ENCODE results near the gene CTSL. TPM values are rescaled to one million over a fixed set of nuclear protein-coding genes. Genes with fewer than 3 reads are reported as not detected.

Gene CTSL
- 1 to 10 TPM in 1 of 2 donors, under 1 TPM in 1; 0.45 to 2.4 TPM for total RNA-seq

DNA sequence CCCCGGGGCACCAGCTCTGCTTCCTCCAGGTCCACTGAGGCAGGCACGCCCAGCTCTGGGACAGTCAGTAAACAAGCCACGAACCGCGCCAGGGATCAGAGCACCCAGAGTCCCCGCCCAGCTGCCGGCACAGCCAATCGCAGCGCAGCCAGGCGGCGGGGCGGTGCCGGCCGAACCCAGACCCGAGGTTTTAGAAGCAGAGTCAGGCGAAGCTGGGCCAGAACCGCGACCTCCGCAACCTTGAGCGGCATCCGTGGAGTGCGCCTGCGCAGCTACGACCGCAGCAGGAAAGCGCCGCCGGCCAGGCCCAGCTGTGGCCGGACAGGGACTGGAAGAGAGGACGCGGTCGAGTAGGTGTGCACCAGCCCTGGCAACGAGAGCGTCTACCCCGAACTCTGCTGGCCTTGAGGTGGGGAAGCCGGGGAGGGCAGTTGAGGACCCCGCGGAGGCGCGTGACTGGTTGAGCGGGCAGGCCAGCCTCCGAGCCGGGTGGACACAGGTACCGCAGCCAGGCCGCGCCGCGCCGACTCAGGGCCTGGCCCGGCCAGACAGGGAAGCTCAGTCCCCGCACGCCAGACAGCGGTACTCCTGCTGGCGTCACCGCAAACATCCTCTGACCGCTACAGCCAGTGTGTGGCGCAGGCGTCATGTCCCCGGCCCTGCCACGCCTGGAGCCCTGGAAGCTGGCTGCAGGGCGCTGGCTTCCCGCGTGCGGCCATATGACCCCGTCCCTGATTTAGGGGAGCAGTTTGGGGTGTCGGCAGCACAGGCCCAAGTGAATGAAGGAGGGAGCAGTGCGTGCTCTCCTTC is at the start of gene CTSL:
Gene CTSL (plus strand): TSS at position 220 of the 810 bp plus-strand sequence. CDS start 1,485 bp downstream, outside the sequence.
- H3K4me3 Mint-ChIP-seq = peak within 1 kb of the TSS; percentile 80
- H3K9me3 Mint-ChIP-seq = no peaks in the 10 kb centered on the region
- peaks cover 31 to 32% of the 10 kb centered on the region in 2 donors for H3K27me3 Mint-ChIP-seq
- peaks cover 0 to 6% of the 10 kb centered on the region in 2 donors for H3K4me1 Mint-ChIP-seq (ENCODE audit: low read depth in 2 of 2)
- H3K36me3 Mint-ChIP-seq = no peaks in the 10 kb centered on the region
- DNase-seq (ENCODE audit: low spot score) = peak; percentile 67
- ATAC-seq = peak; percentile 71 to 80
- H3K27ac Mint-ChIP-seq = peak within 1 kb of the TSS; percentile 22 to 50

DNA sequence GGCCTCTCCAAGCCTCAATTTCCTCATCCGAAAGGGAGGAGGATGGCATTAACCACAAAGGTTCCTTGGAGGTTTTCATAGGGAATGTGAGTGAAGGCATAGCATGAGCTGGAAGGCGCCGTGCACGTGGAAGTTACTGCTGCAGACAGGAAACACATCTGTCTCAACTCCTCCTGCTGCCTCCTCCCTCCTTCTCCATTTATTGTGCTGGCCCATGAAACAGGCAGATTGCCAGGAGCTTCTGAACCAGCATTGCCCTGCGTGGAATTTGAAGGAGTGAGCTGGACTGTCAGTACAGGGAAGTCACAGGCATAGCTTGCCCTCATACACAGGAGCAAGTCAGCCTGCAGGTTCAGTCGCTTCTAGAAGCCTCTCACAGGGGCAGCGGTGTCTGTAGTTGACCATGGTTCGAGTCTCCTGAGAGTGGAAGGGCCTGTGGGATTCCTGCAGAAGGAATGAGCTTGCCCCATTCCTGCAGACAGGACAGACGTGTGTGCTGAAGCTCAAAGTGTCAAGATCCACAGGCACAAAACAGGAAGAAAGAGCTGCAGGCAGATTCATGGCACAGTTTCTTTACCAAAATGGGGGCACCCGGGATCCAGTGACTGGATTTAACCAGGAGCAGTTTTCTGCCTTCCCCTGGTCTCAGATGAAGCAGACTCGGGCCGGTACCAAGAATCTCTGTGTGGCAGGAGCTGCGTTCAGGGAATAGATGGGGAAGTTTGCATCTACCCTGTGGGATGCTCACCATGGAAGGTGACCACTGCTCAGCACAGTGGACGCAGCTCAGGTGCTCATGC is 48.7 kb upstream of the CTSL start:
- H3K36me3 Mint-ChIP-seq = no peaks in the 10 kb centered on the region

DNA sequence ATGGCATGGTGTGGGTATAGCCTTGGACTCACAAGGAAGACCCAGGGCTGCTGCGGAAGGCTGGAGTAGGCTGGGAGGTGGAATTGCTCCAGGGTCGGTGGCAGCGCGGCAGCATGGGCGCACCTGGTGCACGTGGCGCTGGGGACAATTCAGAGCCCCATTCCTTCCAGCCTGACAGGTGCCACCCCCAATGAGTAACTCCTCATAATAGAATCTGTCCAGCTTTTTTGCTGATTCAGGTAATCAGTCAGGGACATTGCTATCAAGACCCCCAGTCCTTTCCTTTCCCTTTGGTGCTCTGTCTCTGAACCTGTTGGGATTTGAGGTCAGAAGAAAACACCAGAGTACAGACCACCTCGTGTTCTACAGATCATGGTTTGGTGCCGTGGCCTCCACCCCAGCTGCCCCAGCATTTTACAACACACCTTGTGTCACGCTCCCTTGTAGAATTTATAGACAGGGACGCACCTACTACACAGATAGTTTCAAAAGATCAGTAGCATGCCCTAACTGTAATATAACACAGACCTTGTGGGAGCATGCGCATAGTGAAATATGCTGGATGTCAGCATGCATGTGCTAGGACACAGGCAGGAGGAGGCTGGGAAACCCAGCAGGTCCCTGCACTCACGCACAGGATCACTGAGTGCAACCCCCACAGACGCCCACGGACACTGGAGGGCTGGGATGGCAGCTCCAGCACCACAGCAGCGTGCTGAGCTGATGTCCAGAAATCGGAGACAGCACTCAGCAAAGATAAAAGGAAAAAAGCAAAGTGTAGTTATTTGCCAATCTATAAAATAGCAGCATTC is 47.9 kb upstream of the CTSL start:
- ATAC-seq = no peak
- Mint-ChIP-seq H3K9me3 (no peaks in the 10 kb centered on the region), H3K27me3 (no peaks in the 10 kb centered on the region)

More for the DNA sequence above, 48.7 kb upstream of the CTSL start:
- ATAC-seq (no peak), DNase-seq (ENCODE audit: low spot score) (no peak)
- H3K9me3 Mint-ChIP-seq = no peaks in the 10 kb centered on the region
- H3K4me1 Mint-ChIP-seq (ENCODE audit: low read depth in 2 of 2) = no peaks in the 10 kb centered on the region
- no peak overlapping the region for H3K27ac Mint-ChIP-seq
- H3K4me3 Mint-ChIP-seq = no peak overlapping the region
- H3K27me3 Mint-ChIP-seq = no peaks in the 10 kb centered on the region

DNA sequence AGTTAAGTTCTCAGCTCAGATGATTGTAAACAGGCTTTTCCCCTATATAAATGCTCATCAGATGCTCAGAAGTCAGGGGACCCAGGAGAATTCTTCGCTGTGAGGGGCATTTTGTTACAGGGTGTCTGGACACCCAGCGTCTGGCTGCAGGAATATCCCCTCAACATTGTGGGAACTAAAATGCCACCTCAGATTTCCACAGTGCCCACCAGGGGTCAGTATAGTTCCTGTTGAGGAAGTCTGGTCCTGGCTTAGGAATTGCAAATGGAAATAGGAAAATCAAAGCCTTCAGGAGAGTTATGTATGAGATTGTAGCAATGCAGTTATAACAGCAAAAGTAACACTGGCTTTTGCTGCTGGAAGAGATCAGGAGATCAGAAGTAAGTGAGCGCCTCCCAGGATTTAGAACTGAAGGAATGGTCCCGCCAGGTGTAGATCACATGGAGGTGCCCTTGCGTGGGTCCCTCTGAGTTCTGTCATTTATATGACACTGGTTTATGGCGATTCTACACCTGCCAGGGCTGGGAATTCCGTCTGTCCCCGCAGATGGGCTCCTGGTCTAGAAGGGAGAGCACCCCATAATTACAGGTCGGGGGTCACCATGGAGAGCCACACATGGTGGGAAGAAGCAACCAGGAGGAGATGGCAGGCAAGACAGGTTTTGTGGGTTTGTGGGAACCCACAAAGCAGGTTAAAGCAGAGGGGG is 47.1 kb upstream of the CTSL start:
- H3K27me3 Mint-ChIP-seq = no peaks in the 10 kb centered on the region
- no peaks in the 10 kb centered on the region for H3K4me1 Mint-ChIP-seq (ENCODE audit: low read depth in 2 of 2)

More for the DNA sequence above, 47.9 kb upstream of the CTSL start:
- Mint-ChIP-seq H3K36me3 (no peaks in the 10 kb centered on the region), H3K4me1 (ENCODE audit: low read depth in 2 of 2) (no peaks in the 10 kb centered on the region), H3K27ac (no peak overlapping the region), H3K4me3 (no peak overlapping the region)
- no peak for DNase-seq (ENCODE audit: low spot score)

DNA sequence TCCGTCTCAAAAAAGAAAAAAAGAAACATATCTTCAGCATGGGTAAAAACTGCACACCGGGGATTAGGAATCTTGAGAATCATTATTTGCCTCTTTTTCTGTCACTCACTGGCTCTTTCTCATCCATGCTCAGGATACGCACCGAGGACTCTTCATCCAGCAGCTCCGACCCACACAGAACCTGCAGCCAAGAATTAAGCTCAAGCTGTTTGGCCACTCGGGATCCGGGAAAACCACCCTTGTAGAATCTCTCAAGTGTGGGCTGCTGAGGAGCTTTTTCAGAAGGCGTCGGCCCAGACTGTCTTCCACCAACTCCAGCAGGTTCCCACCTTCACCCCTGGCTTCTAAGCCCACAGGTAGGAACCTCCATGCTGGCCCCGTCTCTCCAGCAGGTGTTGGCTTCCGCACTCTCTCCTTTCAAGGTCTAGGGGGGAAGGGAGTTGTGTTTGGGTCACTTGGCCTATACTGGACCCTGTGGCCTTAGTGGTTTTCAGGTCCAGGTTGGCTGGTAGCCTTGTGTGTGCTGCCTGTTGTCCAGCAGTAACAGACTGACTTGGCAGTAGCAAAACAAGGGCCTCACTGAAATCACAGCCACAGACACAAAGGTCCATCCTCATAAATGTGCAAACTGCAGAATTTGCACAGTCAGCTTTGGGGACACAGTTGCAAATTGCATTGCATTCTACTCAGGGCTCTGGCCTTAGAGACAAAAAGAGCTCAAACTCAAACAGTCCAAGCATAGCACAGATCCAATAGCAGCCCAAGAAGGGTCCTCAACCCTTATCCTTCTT is 44.5 kb upstream of the CTSL start:
- Mint-ChIP-seq H3K9me3 (no peaks in the 10 kb centered on the region), H3K27me3 (no peaks in the 10 kb centered on the region), H3K4me1 (ENCODE audit: low read depth in 2 of 2) (peaks cover 4 to 8% of the 10 kb centered on the region in 2 donors), H3K36me3 (no peaks in the 10 kb centered on the region), H3K4me3 (no peak overlapping the region), H3K27ac (no peak overlapping the region)
- no peak for ATAC-seq
- DNase-seq (ENCODE audit: low spot score) = no peak

More for the DNA sequence above, 47.1 kb upstream of the CTSL start:
- no peak overlapping the region for H3K27ac Mint-ChIP-seq
- H3K36me3 Mint-ChIP-seq = no peaks in the 10 kb centered on the region
- no peak overlapping the region for H3K4me3 Mint-ChIP-seq
- no peaks in the 10 kb centered on the region for H3K9me3 Mint-ChIP-seq
- no peak for ATAC-seq
- DNase-seq (ENCODE audit: low spot score) = no peak

DNA sequence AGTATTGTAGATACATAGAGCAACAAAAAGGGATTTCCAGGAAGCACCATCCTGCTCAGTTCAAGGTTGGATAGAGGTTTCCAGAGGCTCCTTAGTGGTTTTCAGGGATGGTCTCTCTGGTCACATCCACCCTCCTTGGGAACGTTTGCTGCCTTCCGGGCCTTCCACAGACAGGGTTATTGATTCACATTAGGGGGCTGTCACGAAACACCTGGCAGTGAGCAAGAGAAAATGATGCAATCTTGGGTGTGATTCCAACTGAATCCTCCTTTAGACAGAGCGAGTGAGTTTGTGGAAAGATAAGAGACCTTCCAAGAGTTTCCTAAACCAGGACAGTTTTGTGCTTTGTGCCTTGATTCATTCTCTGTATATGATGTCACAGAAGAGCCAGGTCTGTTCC is 43.8 kb upstream of the CTSL start:
- Mint-ChIP-seq H3K27ac (no peak overlapping the region), H3K4me1 (ENCODE audit: low read depth in 2 of 2) (peaks cover 4 to 8% of the 10 kb centered on the region in 2 donors), H3K4me3 (no peak overlapping the region), H3K9me3 (no peaks in the 10 kb centered on the region), H3K27me3 (no peaks in the 10 kb centered on the region), H3K36me3 (no peaks in the 10 kb centered on the region)
- no peak for DNase-seq (ENCODE audit: low spot score)
- ATAC-seq = no peak

DNA sequence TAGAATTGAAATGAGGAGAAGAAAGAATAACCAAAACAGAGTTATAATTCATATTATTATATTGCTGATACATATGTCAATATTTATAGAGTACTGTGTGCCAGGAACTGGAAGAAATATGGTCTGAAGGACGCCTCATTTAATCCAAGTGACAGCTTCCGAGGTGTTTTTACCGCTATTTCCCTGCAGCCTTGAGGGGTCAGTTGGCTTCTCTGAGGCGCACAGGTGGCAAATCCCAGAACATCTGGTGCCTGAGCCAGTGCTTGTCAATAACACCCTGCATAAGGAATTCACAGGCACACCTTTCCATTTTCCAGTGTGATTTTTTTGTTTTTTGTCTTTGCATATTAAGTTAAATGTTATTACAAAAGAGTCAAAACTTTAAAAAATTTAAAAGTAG is 43.3 kb upstream of the CTSL start:
- no peaks in the 10 kb centered on the region for H3K36me3 Mint-ChIP-seq
- no peak for DNase-seq (ENCODE audit: low spot score)
- no peaks in the 10 kb centered on the region for H3K27me3 Mint-ChIP-seq
- no peaks in the 10 kb centered on the region for H3K9me3 Mint-ChIP-seq
- no peak overlapping the region for H3K27ac Mint-ChIP-seq
- H3K4me1 Mint-ChIP-seq (ENCODE audit: low read depth in 2 of 2) = peaks cover 4 to 8% of the 10 kb centered on the region in 2 donors
- no peak for ATAC-seq
- H3K4me3 Mint-ChIP-seq = no peak overlapping the region

DNA sequence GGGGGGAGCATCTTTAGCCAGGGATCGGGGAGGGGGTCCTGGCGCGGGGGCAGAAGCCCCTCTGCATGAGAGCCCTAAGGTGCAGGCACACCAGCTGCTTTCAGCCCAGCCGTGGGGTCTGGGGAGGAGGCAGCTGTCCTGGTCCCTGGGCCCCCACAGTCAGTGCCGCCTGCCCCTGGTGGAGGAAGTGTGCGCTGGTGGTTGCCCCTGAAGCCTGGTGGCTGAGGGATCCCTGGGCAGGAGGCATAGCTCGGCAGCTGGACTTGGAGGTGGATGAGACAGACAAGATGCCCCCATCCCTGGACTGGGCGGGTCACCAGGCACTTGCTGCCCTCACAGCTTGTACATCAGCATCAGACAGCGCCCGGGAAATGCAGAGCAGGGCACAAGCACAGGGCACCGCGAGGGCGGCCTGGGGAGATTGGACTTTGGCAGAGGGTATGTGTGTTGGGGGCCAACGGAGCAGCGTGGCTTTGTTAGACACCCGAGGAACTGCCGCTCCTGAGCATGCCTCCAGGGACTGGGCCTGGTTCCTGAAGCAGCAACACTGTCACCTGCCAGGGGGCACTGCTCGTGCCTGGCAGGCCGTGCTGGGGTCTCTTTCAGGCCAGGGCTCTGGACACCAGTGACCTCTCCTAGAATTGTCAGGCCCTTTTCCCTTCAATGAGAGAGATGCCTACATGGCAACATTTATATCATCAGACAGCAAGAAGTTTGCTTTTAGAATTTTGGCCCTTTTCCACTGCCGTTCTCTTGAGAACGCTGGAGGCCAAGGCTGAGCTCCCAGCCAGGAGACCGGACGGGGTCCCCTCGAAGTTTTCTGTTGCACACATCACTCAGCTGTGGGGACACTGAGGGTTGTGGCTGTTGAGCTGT is 41.9 kb upstream of the CTSL start:
- peaks cover 4 to 8% of the 10 kb centered on the region in 2 donors for H3K4me1 Mint-ChIP-seq (ENCODE audit: low read depth in 2 of 2)
- no peaks in the 10 kb centered on the region for H3K36me3 Mint-ChIP-seq
- H3K27me3 Mint-ChIP-seq = no peaks in the 10 kb centered on the region
- DNase-seq (ENCODE audit: low spot score) = no peak
- ATAC-seq = peak; percentile 13 to 24
- H3K4me3 Mint-ChIP-seq = no peak overlapping the region
- H3K27ac Mint-ChIP-seq = no peak overlapping the region
- no peaks in the 10 kb centered on the region for H3K9me3 Mint-ChIP-seq

DNA sequence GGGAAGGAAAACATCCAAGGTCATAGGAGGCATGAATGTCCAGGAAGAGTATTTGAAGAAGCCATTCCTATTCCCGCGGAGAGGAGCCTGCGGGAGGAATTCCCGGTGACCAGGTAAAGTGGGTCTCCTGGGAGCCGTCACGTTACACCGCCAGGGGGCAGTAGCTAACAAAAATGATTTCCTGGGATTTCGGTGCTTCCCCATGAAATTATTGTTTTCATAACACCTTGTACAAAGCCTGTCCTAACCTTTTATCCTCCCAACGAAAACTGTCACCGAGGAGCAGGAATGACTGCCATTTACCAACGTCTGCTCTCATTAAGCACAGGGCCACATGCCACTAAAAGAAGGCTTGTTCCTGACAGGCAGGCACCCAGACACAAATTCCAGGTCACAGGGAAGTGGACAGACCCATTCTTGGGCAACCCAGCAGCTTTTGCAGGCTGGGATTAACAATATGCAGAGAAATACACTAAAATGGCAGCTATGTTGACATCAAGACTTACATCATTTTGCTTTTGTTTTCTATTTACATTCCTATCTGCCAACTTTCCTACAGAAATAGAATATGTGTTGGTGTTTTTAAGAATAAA is 41.2 kb upstream of the CTSL start:
- no peaks in the 10 kb centered on the region for H3K36me3 Mint-ChIP-seq
- no peak overlapping the region for H3K27ac Mint-ChIP-seq
- H3K27me3 Mint-ChIP-seq = peaks cover 0 to 6% of the 10 kb centered on the region in 2 donors
- DNase-seq (ENCODE audit: low spot score) (no peak), ATAC-seq (no peak)
- H3K4me3 Mint-ChIP-seq = no peak overlapping the region
- peaks cover 4 to 8% of the 10 kb centered on the region in 2 donors for H3K4me1 Mint-ChIP-seq (ENCODE audit: low read depth in 2 of 2)
- no peaks in the 10 kb centered on the region for H3K9me3 Mint-ChIP-seq

DNA sequence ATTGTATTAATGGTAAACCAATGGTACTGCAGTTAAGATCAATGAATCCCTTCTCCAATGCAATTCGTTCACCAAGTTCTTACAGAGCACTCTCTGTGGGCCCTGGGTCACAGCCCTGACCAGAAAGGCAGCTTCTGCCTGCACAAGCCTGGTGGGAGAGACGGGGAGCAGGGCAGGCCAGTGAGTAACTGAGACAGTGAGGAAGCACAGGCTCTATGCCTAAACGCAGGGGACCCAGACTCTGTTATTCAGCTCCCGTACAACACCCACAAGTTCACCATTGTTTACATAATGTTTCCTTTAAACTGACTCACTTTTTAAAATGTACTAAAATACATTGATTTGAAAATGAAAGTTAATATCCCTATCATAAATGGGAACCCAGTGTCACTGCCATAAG is 40.5 kb upstream of the CTSL start:
- Mint-ChIP-seq H3K36me3 (no peaks in the 10 kb centered on the region), H3K27ac (no peak overlapping the region), H3K4me3 (no peak overlapping the region), H3K4me1 (ENCODE audit: low read depth in 2 of 2) (peaks cover 4 to 8% of the 10 kb centered on the region in 2 donors), H3K9me3 (no peaks in the 10 kb centered on the region), H3K27me3 (peaks cover 0 to 14% of the 10 kb centered on the region in 2 donors)
- no peak for ATAC-seq
- no peak for DNase-seq (ENCODE audit: low spot score)

DNA sequence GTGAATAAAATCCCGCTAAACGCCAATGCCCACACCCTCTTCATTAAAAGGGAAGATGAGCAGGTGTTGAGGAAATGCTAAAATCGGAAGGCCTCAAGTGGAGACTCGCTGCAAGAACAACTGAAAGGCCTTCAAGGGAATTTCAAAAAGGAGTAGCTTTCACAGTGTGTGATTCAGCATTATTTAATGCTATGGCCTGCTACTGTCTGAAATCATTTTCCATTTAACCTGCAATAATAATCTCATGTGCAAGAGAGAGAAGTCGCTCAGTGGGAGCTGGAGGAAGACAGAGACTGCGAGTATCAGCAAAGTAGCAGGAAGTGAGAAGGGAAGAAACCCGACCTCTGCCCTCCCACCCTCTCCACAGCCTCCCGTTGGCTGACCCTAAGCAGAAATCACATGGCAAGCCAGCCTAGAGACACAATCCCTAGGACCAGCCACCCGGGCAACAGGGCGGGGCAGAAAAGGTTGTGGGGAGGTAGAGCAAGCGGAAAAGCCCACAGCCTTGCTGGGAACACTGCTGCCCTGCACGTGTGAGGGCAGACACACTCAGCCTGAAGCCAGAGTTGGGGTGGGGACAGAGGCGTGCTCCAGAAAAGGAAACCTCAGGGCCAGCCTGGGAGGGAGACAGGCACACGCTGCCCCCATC is 39.9 kb upstream of the CTSL start:
- Mint-ChIP-seq H3K4me1 (ENCODE audit: low read depth in 2 of 2) (peaks cover 4 to 8% of the 10 kb centered on the region in 2 donors), H3K27me3 (peaks cover 0 to 19% of the 10 kb centered on the region in 2 donors), H3K4me3 (no peak overlapping the region), H3K36me3 (no peaks in the 10 kb centered on the region), H3K9me3 (no peaks in the 10 kb centered on the region), H3K27ac (no peak overlapping the region)
- peak in 1 of 2 donors; percentile 20 for ATAC-seq
- DNase-seq (ENCODE audit: low spot score) = no peak

Measured in natural killer cell treated with Interleukin-12 subunit alpha and Interleukin-12 subunit beta and Interleukin-15 and Interleukin-18, amount 100 ng/mL, for 72 hours (primary cell).